ENCODE data around the gene MKRN2. TPM values are rescaled to one million over a fixed set of nuclear protein-coding genes. Genes with fewer than 3 reads are reported as not detected.

Gene MKRN2
- total and polyA plus RNA-seq, 7 donors, result 17.2 to 35.5 (median 21.2) TPM

DNA sequence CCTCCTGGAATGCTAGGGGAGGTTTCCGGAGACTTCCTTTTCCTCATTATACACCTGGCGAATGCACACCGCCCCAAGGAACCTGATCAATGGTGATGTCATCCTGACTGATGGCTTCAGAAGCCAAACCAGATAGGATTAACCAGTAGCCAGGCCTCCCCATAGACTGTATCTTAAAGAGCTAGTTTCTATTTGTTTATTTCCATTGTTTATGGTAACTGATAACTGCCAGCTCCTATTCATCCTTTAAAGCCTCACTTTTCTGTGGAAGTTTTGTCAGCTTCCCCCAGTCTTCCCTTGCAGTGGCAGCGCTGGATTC lies 11.5 kb upstream of the MKRN2 start, which contains the start of gene MKRN2OS:
Gene MKRN2OS (minus strand): TSS at position 27 of the 319 bp plus-strand sequence. CDS start 35 bp downstream, outside the sequence.
- intact Hi-C loops (cut with DNase I), result no loop called here
- ATAC-seq (peak in 2 of 4 donors; percentile 19 to 28), DNase-seq (no peak)
- TF ChIP-seq, protein P1, sequence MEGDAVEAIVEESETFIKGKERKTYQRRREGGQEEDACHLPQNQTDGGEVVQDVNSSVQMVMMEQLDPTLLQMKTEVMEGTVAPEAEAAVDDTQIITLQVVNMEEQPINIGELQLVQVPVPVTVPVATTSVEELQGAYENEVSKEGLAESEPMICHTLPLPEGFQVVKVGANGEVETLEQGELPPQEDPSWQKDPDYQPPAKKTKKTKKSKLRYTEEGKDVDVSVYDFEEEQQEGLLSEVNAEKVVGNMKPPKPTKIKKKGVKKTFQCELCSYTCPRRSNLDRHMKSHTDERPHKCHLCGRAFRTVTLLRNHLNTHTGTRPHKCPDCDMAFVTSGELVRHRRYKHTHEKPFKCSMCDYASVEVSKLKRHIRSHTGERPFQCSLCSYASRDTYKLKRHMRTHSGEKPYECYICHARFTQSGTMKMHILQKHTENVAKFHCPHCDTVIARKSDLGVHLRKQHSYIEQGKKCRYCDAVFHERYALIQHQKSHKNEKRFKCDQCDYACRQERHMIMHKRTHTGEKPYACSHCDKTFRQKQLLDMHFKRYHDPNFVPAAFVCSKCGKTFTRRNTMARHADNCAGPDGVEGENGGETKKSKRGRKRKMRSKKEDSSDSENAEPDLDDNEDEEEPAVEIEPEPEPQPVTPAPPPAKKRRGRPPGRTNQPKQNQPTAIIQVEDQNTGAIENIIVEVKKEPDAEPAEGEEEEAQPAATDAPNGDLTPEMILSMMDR (IDR thresholded peaks at IDR 0.05), result no peak
- Histone ChIP-seq H3K27me3 (ENCODE audit: insufficient read depth in 3 of 3, low read length in 2 of 3) (no peaks in the 10 kb centered on the region), H3K4me1 (no peaks in the 10 kb centered on the region), H3K9me3 (no peaks in the 10 kb centered on the region), H3K36me3 (ENCODE audit: insufficient read depth in 1 of 2, low read depth in 1 of 2) (peaks cover 2 to 9% of the 10 kb centered on the region in 2 donors), H3K4me3 (no peak within 1 kb of the TSS), H3K27ac (no peak within 1 kb of the TSS)
- WGBS, 3 donors, result 44 to 58% (median 48%) methylated on average over 4 of the region's 4 CpGs

DNA sequence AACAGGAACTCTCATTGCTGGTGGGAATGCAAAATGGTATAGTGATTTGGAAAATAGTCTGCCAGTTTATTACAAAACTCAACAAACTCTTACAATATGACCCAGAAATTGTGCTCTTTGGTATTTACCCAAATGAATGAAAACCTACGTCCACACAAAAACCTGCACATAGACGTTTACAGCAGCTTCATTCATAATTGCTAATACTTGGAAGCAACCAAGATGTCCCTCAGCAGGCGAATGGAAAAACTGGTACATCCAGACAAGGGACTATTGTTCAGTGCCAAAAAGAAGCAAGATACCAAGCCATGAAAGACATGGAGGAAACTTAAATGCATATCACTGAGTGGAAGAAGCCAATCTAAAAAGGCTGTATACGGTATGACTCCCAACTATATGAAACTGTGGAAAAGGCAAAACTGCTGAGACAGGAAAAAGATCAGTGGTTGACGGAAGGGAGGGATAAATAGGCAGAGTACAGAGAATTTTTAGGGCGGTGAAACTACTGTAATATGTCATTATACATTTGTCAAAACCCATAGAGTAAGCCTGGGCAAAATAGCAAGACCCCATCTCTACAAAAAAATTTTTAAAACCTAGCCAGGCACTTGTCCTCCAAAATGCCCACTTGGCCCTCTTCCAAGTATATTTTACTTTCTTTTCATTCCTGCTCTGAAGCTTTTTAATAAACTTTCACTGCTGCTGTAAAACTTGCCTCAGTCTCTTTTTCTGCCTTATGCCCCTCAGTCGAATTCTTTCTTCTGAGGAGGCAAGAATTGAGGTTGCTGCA lies 6.7 kb upstream of the MKRN2 start:
- Histone ChIP-seq H3K9me3 (no peaks in the 10 kb centered on the region), H3K27ac (no peak overlapping the region), H3K36me3 (ENCODE audit: insufficient read depth in 1 of 2, low read depth in 1 of 2) (no peaks in the 10 kb centered on the region), H3K4me1 (peaks cover 7% of the 10 kb centered on the region), H3K27me3 (ENCODE audit: insufficient read depth in 3 of 3, low read length in 2 of 3) (peaks cover 0 to 16% (median 5%) of the 10 kb centered on the region in 3 donors), H3K4me3 (no peak overlapping the region)
- WGBS, 3 donors, result 62 to 73% (median 71%) methylated on average over 7 of the region's 7 CpGs
- DNase-seq (no peak), ATAC-seq (no peak)
- intact Hi-C loops (cut with DNase I), result no loop called here
- TF ChIP-seq, protein P1 (IDR thresholded peaks at IDR 0.05), result no peak

DNA sequence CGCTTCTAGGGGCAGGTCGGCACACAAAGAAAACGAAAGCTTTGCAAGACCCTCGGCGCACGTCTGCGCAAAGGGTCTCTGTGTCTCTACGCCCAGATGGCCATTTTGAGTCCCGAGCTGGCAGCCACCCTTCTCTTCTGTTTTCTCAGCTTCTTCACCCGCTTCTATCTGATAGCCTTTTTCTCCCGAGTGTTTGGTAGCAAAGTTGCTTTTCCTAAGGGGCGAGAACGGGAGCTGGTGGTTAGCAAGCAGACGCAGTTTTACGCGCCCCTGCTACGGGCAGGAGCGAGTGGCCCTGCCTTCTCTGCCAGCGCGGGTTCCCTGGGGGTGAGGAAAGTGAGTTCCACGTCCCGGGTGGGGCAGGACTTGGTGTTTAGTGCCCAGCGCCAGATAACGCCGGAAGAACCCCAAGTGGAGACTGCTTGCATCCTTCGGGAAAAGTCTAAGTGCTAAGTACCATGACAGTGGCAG lies 2.9 kb upstream of the MKRN2 start:
- DNase-seq (peak; percentile 24 to 59), ATAC-seq (peak in 1 of 4 donors; percentile 2)
- H3K4me3 ChIP-seq, result peak overlapping the region; percentile 66
- H3K27ac ChIP-seq, result no peak overlapping the region
- WGBS, 3 donors, result 2 to 10% (median 2%) methylated on average over 26 of the region's 26 CpGs
- intact Hi-C loops (cut with DNase I), result no loop called here
- H3K9me3 ChIP-seq, result no peaks in the 10 kb centered on the region
- H3K36me3 ChIP-seq (ENCODE audit: insufficient read depth in 1 of 2, low read depth in 1 of 2), result no peaks in the 10 kb centered on the region
- H3K27me3 ChIP-seq (ENCODE audit: insufficient read depth in 3 of 3, low read length in 2 of 3), result peaks cover 0 to 16% (median 5%) of the 10 kb centered on the region in 3 donors
- TF ChIP-seq, protein P1 (IDR thresholded peaks at IDR 0.05), result no peak
- peaks cover 19% of the 10 kb centered on the region for H3K4me1 ChIP-seq

DNA sequence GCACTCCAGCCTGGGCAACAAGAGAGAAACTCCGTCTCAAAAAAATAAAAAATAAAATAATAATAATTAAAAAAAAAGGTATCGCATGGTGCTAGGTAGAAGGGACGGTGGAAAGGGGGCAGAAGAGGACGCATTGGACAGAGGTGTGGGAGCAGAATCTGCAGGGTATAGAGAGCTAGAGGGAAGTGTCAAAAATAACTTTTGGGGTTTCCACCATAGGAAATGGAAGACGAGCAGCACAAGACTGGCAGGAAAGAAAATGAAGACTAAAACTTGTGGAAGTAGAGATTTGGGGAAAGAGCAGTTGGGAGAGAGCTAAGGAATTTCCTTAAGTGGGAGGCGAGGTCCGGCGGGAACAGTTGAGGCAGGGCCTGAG lies 585 bp upstream of the MKRN2 start:
- 2 to 3% (median 3%) methylated on average over 8 of the region's 8 CpGs for whole genome bisulfite sequencing, 3 donors
- intact Hi-C loops (cut with DNase I), result no loop called here

More for the DNA sequence above, 585 bp upstream of the MKRN2 start:
- H3K9me3 ChIP-seq, result no peaks in the 10 kb centered on the region
- H3K4me1 ChIP-seq, result peaks cover 42% of the 10 kb centered on the region
- no peaks in the 10 kb centered on the region for H3K36me3 ChIP-seq (ENCODE audit: insufficient read depth in 1 of 2, low read depth in 1 of 2)
- H3K27me3 ChIP-seq (ENCODE audit: insufficient read depth in 3 of 3, low read length in 2 of 3), result peaks cover 0 to 16% (median 5%) of the 10 kb centered on the region in 3 donors
- TF ChIP-seq, protein P1 (IDR thresholded peaks at IDR 0.05), result no peak
- ATAC-seq (peak in 2 of 4 donors; percentile 2 to 12), DNase-seq (no peak)
- peak overlapping the region; percentile 99 for H3K27ac ChIP-seq
- H3K4me3 ChIP-seq, result peak overlapping the region; percentile 92
